Measurements from ENCODE around the gene KYNU. TPM values are rescaled to one million over a fixed set of nuclear protein-coding genes. Genes with fewer than 3 reads are reported as not detected.

Gene KYNU
- total and polyA plus RNA-seq, 2 of the 13 experiments (the other 11 are each of a cell fraction or from before 2014, with no cell fraction given), result 21.9 to 68.6 TPM

- TF ChIP-seq, protein P1, sequence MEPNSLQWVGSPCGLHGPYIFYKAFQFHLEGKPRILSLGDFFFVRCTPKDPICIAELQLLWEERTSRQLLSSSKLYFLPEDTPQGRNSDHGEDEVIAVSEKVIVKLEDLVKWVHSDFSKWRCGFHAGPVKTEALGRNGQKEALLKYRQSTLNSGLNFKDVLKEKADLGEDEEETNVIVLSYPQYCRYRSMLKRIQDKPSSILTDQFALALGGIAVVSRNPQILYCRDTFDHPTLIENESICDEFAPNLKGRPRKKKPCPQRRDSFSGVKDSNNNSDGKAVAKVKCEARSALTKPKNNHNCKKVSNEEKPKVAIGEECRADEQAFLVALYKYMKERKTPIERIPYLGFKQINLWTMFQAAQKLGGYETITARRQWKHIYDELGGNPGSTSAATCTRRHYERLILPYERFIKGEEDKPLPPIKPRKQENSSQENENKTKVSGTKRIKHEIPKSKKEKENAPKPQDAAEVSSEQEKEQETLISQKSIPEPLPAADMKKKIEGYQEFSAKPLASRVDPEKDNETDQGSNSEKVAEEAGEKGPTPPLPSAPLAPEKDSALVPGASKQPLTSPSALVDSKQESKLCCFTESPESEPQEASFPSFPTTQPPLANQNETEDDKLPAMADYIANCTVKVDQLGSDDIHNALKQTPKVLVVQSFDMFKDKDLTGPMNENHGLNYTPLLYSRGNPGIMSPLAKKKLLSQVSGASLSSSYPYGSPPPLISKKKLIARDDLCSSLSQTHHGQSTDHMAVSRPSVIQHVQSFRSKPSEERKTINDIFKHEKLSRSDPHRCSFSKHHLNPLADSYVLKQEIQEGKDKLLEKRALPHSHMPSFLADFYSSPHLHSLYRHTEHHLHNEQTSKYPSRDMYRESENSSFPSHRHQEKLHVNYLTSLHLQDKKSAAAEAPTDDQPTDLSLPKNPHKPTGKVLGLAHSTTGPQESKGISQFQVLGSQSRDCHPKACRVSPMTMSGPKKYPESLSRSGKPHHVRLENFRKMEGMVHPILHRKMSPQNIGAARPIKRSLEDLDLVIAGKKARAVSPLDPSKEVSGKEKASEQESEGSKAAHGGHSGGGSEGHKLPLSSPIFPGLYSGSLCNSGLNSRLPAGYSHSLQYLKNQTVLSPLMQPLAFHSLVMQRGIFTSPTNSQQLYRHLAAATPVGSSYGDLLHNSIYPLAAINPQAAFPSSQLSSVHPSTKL (CRISPR knock-in tag; IDR thresholded peaks at IDR 0.05), result peak; percentile 95
- peak; percentile 28; the same call in 1 of the 2 replicates for TF ChIP-seq ZNF317 (CRISPR knock-in tag; IDR thresholded peaks at IDR 0.05)
- no peak for TF ChIP-seq PAWR (CRISPR knock-in tag; IDR thresholded peaks at IDR 0.05; ENCODE audit: borderline replicate concordance)
- TF ChIP-seq ZBTB7B (CRISPR knock-in tag; IDR thresholded peaks at IDR 0.05), result no peak
- TF ChIP-seq ZNF614 (CRISPR knock-in tag; IDR thresholded peaks at IDR 0.05; ENCODE audit: borderline replicate concordance), result peak; percentile 33; the same call in 1 of the 2 replicates
- TF ChIP-seq ZSCAN29 (CRISPR knock-in tag; conservative IDR thresholded peaks at IDR 0.05), result peak; percentile 72
- peak; percentile 76 for TF ChIP-seq ZMYM4 (CRISPR knock-in tag; IDR thresholded peaks at IDR 0.05)
- peak; percentile 85 for TF ChIP-seq ZNF792 (CRISPR knock-in tag; IDR thresholded peaks at IDR 0.05)
- peak; percentile 53; the same call in 1 of the 2 replicates for TF ChIP-seq ZFP36L2 (CRISPR knock-in tag; IDR thresholded peaks at IDR 0.05)
- no peak for TF ChIP-seq RXRA (CRISPR knock-in tag; IDR thresholded peaks at IDR 0.05)
- peak in 1 of 2 experiments; percentile 74; a peak in 2 of 4 replicates for TF ChIP-seq NR2F1 (CRISPR knock-in tag; IDR thresholded peaks at IDR 0.05)
- TF ChIP-seq RAD21 (CRISPR knock-in tag; IDR thresholded peaks at IDR 0.05), result no peak
- TF ChIP-seq MED8 (CRISPR knock-in tag; IDR thresholded peaks at IDR 0.05; ENCODE audit: insufficient replicate concordance), result peak; percentile 28
- TF ChIP-seq ZNF720 (CRISPR knock-in tag; IDR thresholded peaks at IDR 0.05), result no peak
- TF ChIP-seq KDM1A (CRISPR knock-in tag; IDR thresholded peaks at IDR 0.05), result peak; percentile 27; the same call in 1 of the 2 replicates
- peak; percentile 51; the same call in 1 of the 2 replicates for TF ChIP-seq ZNF652 (CRISPR knock-in tag; IDR thresholded peaks at IDR 0.05; ENCODE audit: borderline replicate concordance, low read depth)
- TF ChIP-seq FLYWCH1 (CRISPR knock-in tag; IDR thresholded peaks at IDR 0.05), result no peak
- TF ChIP-seq NFKBIZ (CRISPR knock-in tag; IDR thresholded peaks at IDR 0.05), result no peak; the same call in 1 of the 2 replicates
- 0 out of 2 replicates have a peak, but pooled peaks have one; percentile 76 for TF ChIP-seq SALL2 (CRISPR knock-in tag; IDR thresholded peaks at IDR 0.05)
- TF ChIP-seq NKX3-1 (CRISPR knock-in tag; IDR thresholded peaks at IDR 0.05), result peak; percentile 82; the same call in 1 of the 2 replicates
- TF ChIP-seq CENPT (CRISPR knock-in tag; IDR thresholded peaks at IDR 0.05; ENCODE audit: low read depth), result no peak
- TF ChIP-seq NR3C1 (CRISPR knock-in tag; IDR thresholded peaks at IDR 0.05), result no peak
- TF ChIP-seq CBX1 (IDR thresholded peaks at IDR 0.05; ENCODE audit: low read depth), result no peak
- TF ChIP-seq REPIN1 (CRISPR knock-in tag; IDR thresholded peaks at IDR 0.05; ENCODE audit: borderline replicate concordance, low read depth), result peak; percentile 86
- TF ChIP-seq IKZF5 (CRISPR knock-in tag; IDR thresholded peaks at IDR 0.05), result peak; percentile 58; the same call in 1 of the 2 replicates
- peak; percentile 51; the same call in 1 of the 2 replicates for TF ChIP-seq ZFP90 (CRISPR knock-in tag; IDR thresholded peaks at IDR 0.05; ENCODE audit: borderline replicate concordance)
Measured at GRCh38 chr2:142951190-142952007, 73.9 kb downstream of the KYNU start (continued).

All from HepG2 (cell line).